ENCODE data around the gene PIK3CG. TPM values are rescaled to one million over a fixed set of nuclear protein-coding genes. Genes with fewer than 3 reads are reported as not detected.

Gene PIK3CG
- total and polyA plus RNA-seq, 10 of the 15 experiments (the other 5 are each of a cell fraction or from before 2014, with no cell fraction given) = 0.79 to 7.6 (median 5.2) TPM

GRCh38 chr7:106872763-106873162 is 7.7 kb downstream of the PIK3CG start:
- no peaks in the 10 kb centered on the region for H3K27me3 ChIP-seq (replicated peaks in 1 of 2; ENCODE audit: control insufficient read depth in 2 of 2, insufficient read depth in 2 of 2, low read length in 1 of 2)
- intact Hi-C loops (cut with micrococcal nuclease; ENCODE audit: unreplicated experiment) (no loop called here), in situ Hi-C loops (cut with MboI) (loop anchor here (10.0 kb wide), 1 partner anchor 1068 kb away; no protein-coding TSS in a partner anchor)
- no peak overlapping the region for H3K9ac ChIP-seq (ENCODE audit: control insufficient read depth, insufficient read depth, low read length)
- no peak overlapping the region for H2AFZ ChIP-seq (ENCODE audit: control insufficient read depth, low read depth, low read length)
- FAIRE-seq = no peak
- H3K4me1 ChIP-seq (ENCODE audit: control insufficient read depth, insufficient read depth, low read length) = peaks cover 27% of the 10 kb centered on the region
- ChIA-PET CTCF (no interaction called here), SMC1A (ENCODE audit: uncharacterized antibody, unreplicated experiment) (no interaction called here), POLR2A (no interaction called here), RAD21 (ENCODE audit: unreplicated experiment) (no interaction called here)
- H4K20me1 ChIP-seq (ENCODE audit: control insufficient read depth, insufficient read depth) = no peaks in the 10 kb centered on the region
- ATAC-seq = no peak
- H3K4me3 ChIP-seq = no peak overlapping the region
- DNase-seq (ENCODE audit: low read depth, low spot score) = no peak
- no peaks in the 10 kb centered on the region for H3K79me2 ChIP-seq (ENCODE audit: control insufficient read depth, insufficient read depth, low read length)
- H3K36me3 ChIP-seq (ENCODE audit: control insufficient read depth in 2 of 2, insufficient read depth in 2 of 2, low read length in 1 of 2) = no peaks in the 10 kb centered on the region; a peak in 1 of 4 replicates
- no peak overlapping the region for H3K27ac ChIP-seq (ENCODE audit: control insufficient read depth, insufficient read depth)
- no peaks in the 10 kb centered on the region; the same call in 1 of the 3 replicates for H3K9me3 ChIP-seq (replicated peaks; ENCODE audit: control insufficient read depth, insufficient read depth, low read length)
- WGBS (ENCODE audit: insufficient coverage, insufficient replicate concordance, low lambda C conversion rate, missing lambda C conversion rate) = 96% methylated on average over 6 of the region's 6 CpGs
- BruUV-seq (replicated peaks) = no TSS peak
- peak overlapping the region; percentile 77; the same call in 1 of the 2 replicates for H3K4me2 ChIP-seq (ENCODE audit: control insufficient read depth, insufficient read depth)
- no peak for TF ChIP-seq POLR2AphosphoS2 (IDR thresholded peaks at IDR 0.05; ENCODE audit: low read depth, low read length)
- no peak for TF ChIP-seq RBBP5 (conservative IDR thresholded peaks at IDR 0.05)
- no peak for TF ChIP-seq IRF3 (IDR thresholded peaks at IDR 0.05)
- no peak for TF ChIP-seq PAX5 (IDR thresholded peaks at IDR 0.05; ENCODE audit: borderline replicate concordance, low read depth, low read length)
- no peak for TF ChIP-seq SMAD5 (IDR thresholded peaks at IDR 0.05; ENCODE audit: low read depth)
- TF ChIP-seq ETV6 (conservative IDR thresholded peaks at IDR 0.05 in 1 of 2, IDR thresholded peaks at IDR 0.05 in 1 of 2; ENCODE audit: borderline replicate concordance in 1 of 2, low read depth in 1 of 2) = no peak
- no peak for TF ChIP-seq NR2C2 (IDR thresholded peaks at IDR 0.05; ENCODE audit: borderline replicate concordance, control insufficient read depth, insufficient read length, low read depth)
- no peak for TF ChIP-seq ZNF384 (IDR thresholded peaks at IDR 0.05; ENCODE audit: borderline replicate concordance, low read depth, low read length)
- TF ChIP-seq REST (IDR thresholded peaks at IDR 0.05; ENCODE audit: low read depth, low read length) = no peak
- no peak for TF ChIP-seq ELK1 (IDR thresholded peaks at IDR 0.05; ENCODE audit: low read depth, low read length)
- TF ChIP-seq BCLAF1 (IDR thresholded peaks at IDR 0.05) = no peak
- no peak for TF ChIP-seq E2F4 (IDR thresholded peaks at IDR 0.05; ENCODE audit: low read depth, low read length)
